Measurements from ENCODE around the gene GRHPR.
"Not testable (repeated sequence)": the region's sequence is repeated elsewhere in the genome, so short reads cannot be mapped to it uniquely, and the experiment has no call there.

The GRHPR gene

GRCh38 chr9:37424204-37424685, 1.7 kb downstream of the GRHPR start:
- no peak for DNase-seq

GRCh38 chr9:37424686-37425297, 2.3 kb downstream of the GRHPR start:
- no peak for DNase-seq

- no peak for DNase-seq
Measured at GRCh38 chr9:37425298-37425752, 2.8 kb downstream of the GRHPR start.

- DNase-seq = not testable (repeated sequence)
Measured at GRCh38 chr9:37426431-37426830, 3.9 kb downstream of the GRHPR start.

GRCh38 chr9:37426846-37427245, 4.3 kb downstream of the GRHPR start:
- no peak for DNase-seq

- DNase-seq = no peak
Measured at GRCh38 chr9:37428345-37428744, 5.8 kb downstream of the GRHPR start.

GRCh38 chr9:37429441-37430285, 7.2 kb downstream of the GRHPR start:
- no peak for DNase-seq

- DNase-seq = no peak
Measured at GRCh38 chr9:37430841-37431597, 8.5 kb downstream of the GRHPR start.

- DNase-seq = no peak
Measured at GRCh38 chr9:37432020-37432419, 9.5 kb downstream of the GRHPR start.

- DNase-seq = no peak
Measured at GRCh38 chr9:37433867-37434371, 11.4 kb downstream of the GRHPR start.

- no peak for DNase-seq
Measured at GRCh38 chr9:37436540-37436939, 14.0 kb downstream of the GRHPR start.

- DNase-seq = no peak
Measured at GRCh38 chr9:37437010-37437409, 14.5 kb downstream of the GRHPR start.

GRCh38 chr9:37437621-37438020, 15.1 kb downstream of the GRHPR start:
- DNase-seq = no peak

GRCh38 chr9:37438359-37438758, 15.9 kb downstream of the GRHPR start:
- no peak for DNase-seq

- DNase-seq = no peak
Measured at GRCh38 chr9:37441776-37442370, 19.4 kb downstream of the GRHPR start.

- no peak for DNase-seq
Measured at GRCh38 chr9:37442556-37442955, 20.1 kb downstream of the GRHPR start.

- no peak for DNase-seq
Measured at GRCh38 chr9:37443566-37443965, 21.1 kb downstream of the GRHPR start.

GRCh38 chr9:37444890-37445289, 22.4 kb downstream of the GRHPR start:
- no peak for DNase-seq

- DNase-seq = no peak
Measured at GRCh38 chr9:37445832-37446231, 23.3 kb downstream of the GRHPR start.

- no peak for DNase-seq
Measured at GRCh38 chr9:37446401-37446800, 23.9 kb downstream of the GRHPR start.

GRCh38 chr9:37447111-37447510, 24.6 kb downstream of the GRHPR start:
- DNase-seq = no peak

GRCh38 chr9:37449862-37450632, 27.6 kb downstream of the GRHPR start:
- no peak for DNase-seq
